ENCODE data around the gene KLHL29. TPM values are rescaled to one million over a fixed set of nuclear protein-coding genes. Genes with fewer than 3 reads are reported as not detected.
A peak's percentile ranks its signal among the peaks of the same experiment; 100 is the strongest.

Gene KLHL29
- total and polyA plus RNA-seq, 2 experiments from 2014 or later, result 1.5 to 6.5 TPM

- no peak for TF ChIP-seq STAT1 (IDR thresholded peaks at IDR 0.05; ENCODE audit: unreplicated experiment)
- no peak for TF ChIP-seq JUNB (IDR thresholded peaks at IDR 0.05; ENCODE audit: unreplicated experiment)
- TF ChIP-seq ZNF331 (CRISPR knock-in tag; IDR thresholded peaks at IDR 0.05; ENCODE audit: low read depth), result no peak
- peak; percentile 88 for TF ChIP-seq REST (IDR thresholded peaks at IDR 0.05; ENCODE audit: unreplicated experiment)
- no peak for TF ChIP-seq EZH2 (IDR thresholded peaks at IDR 0.05; ENCODE audit: low read depth, unreplicated experiment)
- TF ChIP-seq POLR2AphosphoS5 (IDR thresholded peaks at IDR 0.05; ENCODE audit: low read depth), result no peak
- TF ChIP-seq CTCF (conservative IDR thresholded peaks at IDR 0.05; ENCODE audit: low read depth in 2 of 2), result peak in 1 of 2 experiments; percentile 51; a peak in 2 of 4 replicates
- no peak for TF ChIP-seq EZH2phosphoT487 (IDR thresholded peaks at IDR 0.05; ENCODE audit: unreplicated experiment)
- TF ChIP-seq NANOG (IDR thresholded peaks at IDR 0.05; ENCODE audit: borderline replicate concordance), result no peak
- TF ChIP-seq ZNF114 (CRISPR knock-in tag; IDR thresholded peaks at IDR 0.05), result no peak
- no peak for TF ChIP-seq ETS1 (IDR thresholded peaks at IDR 0.05)
- TF ChIP-seq CREB1 (CRISPR knock-in tag; IDR thresholded peaks at IDR 0.05; ENCODE audit: low read depth), result no peak
- TF ChIP-seq ZNF462 (CRISPR knock-in tag; IDR thresholded peaks at IDR 0.05), result no peak
- Mint-ChIP-seq H3K4me3 (no peak overlapping the region), H3K4me1 (peaks cover 20% of the 10 kb centered on the region), H3K9me3 (peaks cover 3% of the 10 kb centered on the region; the same call in 2 of the 3 replicates), H3K27ac (no peak overlapping the region), H3K36me3 (ENCODE audit: low read depth) (peaks cover 3% of the 10 kb centered on the region; the same call in 1 of the 3 replicates), H3K27me3 (ENCODE audit: insufficient read depth, low read depth, poor library complexity) (peaks cover 4% of the 10 kb centered on the region)
- no peak overlapping the region for H3K4me3 ChIP-seq
- DNase-seq (ENCODE audit: low spot score) (peak; percentile 78), ATAC-seq (peak; percentile 71)
- no peaks in the 10 kb centered on the region for H3K4me1 ChIP-seq (ENCODE audit: insufficient read depth)
- H3K9me2 ChIP-seq (ENCODE audit: insufficient read depth), result no peaks in the 10 kb centered on the region
- no peak overlapping the region for H3K4me2 ChIP-seq
- no peak overlapping the region for H3K27ac ChIP-seq (ENCODE audit: low read depth)
- no peaks in the 10 kb centered on the region for H3K79me2 ChIP-seq (replicated peaks; ENCODE audit: insufficient read depth)
- no peaks in the 10 kb centered on the region for H3F3A ChIP-seq (replicated peaks; ENCODE audit: low read depth)
- no peaks in the 10 kb centered on the region for H4K20me1 ChIP-seq (replicated peaks; ENCODE audit: insufficient read depth)
- H3K27me3 ChIP-seq (ENCODE audit: insufficient read depth), result no peaks in the 10 kb centered on the region
- H2AFZ ChIP-seq, result no peak overlapping the region
- H3K36me3 ChIP-seq (ENCODE audit: insufficient read depth), result no peaks in the 10 kb centered on the region
Measured at GRCh38 chr2:23673830-23674679, 289.1 kb downstream of the KLHL29 start.
